GM18868 (cell line): ENCODE measurements around the gene LEPR.
"Not testable (repeated sequence)": the region's sequence is repeated elsewhere in the genome, so short reads cannot be mapped to it uniquely, and the experiment has no call there.

Experiments used
- ATAC-seq: cut with Tn5 transposase; IDR thresholded peaks from one replicate; pipeline ENCODE4 v1.9.1; 2021; ENCODE audit warnings: mild to moderate bottlenecking, moderate library complexity; ENCODE audit not compliant: unreplicated experiment

LEPR gene

DNA sequence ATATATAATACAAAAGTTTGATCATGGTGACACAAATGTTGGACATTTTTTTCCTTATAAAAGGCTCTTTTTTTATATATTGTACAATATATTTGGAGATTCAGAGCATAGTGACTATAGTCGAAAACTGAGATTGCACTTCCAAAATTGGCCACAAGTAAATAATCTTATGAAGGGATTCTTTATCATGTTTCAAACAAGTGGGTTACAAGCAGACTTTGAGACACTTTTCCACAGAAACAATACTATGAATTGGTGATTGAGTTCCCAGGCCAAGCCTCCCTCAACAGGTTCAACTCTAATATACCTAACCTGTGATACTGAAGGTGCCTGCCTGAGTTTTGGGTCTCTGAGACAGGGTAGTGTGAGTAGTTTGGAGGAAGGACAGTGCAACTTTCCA lies 13.8 kb downstream of the LEPR start:
- ATAC-seq, result no peak

DNA sequence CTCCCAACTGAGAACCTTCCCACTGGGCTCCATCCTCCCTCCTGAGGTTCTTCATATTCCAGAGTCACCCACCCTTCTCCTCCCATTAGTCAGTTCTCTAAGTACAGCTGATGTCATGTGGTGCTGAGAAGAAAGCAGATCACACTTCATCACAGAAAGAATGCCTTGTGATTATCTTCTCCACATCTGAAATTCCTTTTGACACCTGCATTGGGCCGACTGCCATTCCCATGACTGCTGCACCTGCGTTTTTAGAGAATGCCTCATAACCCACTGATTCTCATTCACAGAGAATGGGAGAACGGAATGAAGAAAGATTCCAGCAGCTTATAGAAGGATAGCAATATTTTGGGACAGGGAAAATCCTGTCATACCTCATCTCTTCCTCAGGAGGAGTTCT lies 14.3 kb downstream of the LEPR start:
- ATAC-seq, result no peak

DNA sequence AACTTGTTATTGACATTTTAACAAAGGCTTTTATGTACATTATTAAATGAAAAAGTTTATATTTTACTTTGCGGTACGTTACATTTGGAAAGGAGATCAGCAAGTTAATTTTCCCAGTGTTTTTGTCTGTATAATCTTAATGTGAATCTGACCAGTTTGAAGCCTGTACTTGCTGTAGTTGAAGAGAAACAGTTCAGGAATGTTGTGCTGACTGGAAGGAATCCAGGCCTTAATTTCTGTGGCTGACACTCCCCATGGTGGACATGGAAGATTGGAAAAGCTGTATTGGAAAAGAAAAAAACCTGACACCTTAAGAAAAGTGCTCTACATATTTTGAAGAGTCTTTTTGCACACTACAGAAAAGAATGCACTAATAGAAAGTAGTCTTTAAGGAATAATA lies 15.5 kb downstream of the LEPR start:
- ATAC-seq, result no peak

DNA sequence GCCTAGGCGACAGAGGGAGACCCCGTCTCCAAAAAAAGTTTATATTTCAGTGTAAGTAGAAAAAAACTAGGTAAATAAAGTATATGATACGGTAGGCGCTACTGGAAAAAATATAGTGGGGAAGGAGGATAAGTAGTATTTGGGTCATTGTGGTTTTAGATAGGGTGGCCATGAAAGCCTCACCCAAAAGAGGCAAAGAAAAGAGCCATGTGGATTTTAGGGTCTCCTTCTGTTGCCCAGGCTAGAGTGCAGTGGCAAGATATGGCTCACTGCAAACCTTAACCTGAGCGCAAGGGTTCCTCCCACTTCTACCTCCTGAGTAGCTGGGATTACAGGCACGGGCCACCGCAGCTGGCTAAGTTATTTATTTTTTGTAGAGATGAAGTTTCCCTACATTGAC lies 17.1 kb downstream of the LEPR start:
- ATAC-seq, result no peak

DNA sequence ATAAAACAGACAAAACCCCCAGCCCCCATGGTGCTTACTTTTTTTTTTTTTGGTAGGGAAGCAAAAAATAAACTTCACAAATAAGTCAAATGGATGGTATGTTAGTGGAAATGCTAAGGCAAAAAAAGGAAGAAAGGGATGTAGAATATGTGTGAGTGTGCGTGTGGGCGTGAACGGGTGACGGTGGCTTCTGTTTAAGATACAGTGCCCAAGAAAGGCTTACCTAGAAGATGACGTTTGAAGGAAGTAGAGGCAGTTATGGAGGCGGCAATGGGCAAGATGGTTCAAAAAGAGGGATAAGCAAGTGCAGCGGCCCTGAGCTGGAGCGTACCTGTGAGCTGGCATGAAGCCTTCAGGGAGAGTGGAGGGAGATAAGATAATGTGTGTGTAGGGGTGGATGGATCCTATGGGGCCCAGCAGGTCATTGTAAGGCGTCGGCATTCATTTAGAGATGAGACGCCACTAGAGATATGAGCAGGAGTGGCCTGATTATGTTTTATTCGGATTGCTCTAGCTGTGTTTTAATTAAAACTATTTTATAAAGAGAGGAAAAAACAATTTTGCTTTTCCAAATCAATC lies 19.9 kb downstream of the LEPR start:
- ATAC-seq, result no peak

DNA sequence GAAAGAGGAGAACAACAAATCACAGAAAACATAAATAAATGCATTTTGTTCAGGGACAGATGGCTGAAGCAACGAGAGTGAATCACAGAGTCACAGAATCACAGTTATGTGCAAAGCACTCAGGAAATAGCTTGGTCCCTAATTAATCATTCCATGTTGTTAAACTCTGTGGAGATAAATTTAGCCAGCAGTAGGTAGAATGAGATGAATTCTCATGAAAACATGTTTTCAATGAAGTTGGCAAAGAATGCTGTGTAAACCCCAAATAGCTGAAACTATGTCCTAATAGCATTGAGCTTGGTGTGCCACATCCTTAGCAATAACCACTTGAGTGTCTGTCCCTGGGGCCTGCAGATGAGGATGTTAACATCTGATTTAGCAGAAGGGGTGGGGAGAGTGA lies 20.4 kb downstream of the LEPR start:
- no peak for ATAC-seq

DNA sequence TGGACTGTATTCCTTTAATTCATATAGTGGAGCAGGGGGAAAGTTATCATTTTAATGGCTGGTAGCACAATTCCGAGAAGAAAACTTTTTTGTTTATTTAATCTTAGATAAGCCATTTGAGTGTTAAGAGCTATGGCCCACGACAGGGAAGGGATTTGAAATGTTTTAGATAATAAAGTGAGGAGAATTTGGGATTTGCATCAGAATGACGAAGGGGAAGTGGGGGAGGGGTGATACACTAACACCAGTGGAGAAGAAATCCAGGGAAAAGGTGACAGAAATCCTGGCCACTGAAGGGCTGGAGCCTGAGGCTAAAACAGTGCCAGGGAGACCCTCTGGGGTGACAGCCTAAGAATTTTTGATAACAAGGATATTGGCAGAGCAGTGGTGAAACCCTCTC lies 21.0 kb downstream of the LEPR start:
- ATAC-seq, result no peak

DNA sequence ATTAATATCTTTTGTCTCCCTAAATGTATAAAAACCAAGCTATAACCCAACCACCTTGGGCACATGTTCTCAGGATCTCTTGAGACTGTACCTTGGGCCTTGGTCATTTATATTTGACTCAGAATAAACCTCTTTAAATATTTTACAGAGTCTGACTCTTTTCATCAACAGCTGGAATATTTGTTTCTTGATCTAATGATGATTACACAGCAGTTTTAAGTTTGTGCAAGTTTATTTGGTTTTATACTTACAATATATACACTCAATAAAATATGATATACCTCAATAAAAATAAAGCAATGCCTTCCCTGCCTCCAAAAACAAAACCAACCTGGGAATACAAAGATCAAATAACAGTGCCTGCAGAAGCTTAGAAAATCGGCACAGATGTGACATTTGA lies 22.0 kb downstream of the LEPR start:
- no peak for ATAC-seq

DNA sequence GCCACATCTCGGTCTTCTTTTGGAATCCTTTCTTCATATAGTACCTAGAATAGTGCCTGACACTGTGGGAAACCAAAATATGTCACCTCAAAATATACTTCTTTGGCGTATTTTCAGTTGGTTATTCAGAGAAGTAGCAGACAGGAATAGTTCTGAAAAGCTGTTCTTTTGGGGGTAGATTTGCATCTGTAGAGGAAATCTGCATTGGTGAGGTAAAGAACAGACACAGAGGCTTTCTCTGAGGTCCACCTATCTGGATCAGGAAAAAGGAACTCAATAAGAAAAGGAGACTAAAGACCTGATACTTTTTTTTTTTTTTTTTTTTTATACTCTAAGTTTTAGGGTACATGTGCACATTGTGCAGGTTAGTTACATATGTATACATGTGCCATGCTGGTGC lies 23.2 kb downstream of the LEPR start:
- ATAC-seq, result no peak

DNA sequence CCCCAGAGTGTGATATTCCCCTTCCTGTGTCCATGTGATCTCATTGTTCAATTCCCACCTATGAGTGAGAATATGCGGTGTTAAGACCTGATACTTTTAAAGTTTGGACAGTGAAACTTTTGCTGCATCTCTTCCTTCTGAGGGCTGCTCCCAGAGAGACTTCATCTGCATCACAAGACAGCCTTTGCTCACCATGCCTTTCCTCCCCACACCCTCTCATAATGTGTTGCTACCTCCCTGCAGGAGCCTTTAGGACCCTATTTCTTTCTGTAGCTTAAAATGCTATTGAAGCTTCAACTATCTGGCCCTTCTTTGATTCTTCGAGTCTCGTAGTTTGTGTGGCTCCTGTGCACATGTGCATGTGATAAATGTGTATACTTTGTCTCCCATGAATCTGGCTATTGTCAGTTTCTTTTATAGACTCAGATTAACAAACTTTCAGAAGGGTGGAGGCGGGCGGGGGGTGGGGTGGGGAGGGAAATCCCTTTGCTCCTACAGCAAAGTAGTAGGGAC lies 23.7 kb downstream of the LEPR start:
- no peak for ATAC-seq

DNA sequence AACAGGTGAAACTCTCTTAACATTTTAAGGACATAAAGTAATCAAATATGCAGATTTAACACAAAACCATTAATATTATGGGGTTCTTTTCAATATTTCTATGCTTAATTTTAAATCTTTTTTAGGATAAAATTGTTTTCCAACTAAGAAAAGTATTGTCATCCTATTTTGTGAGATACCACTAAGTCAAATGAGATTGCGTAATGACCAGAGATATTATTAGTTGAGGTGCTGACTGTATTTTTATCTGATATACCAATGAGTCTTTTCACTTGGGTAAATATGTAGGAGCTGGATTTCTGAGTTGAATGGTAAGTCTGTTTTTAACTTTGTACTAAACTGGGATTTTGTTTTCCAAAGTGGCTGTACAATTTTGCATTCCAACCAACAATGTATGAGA lies 25.4 kb downstream of the LEPR start:
- ATAC-seq, result no peak

DNA sequence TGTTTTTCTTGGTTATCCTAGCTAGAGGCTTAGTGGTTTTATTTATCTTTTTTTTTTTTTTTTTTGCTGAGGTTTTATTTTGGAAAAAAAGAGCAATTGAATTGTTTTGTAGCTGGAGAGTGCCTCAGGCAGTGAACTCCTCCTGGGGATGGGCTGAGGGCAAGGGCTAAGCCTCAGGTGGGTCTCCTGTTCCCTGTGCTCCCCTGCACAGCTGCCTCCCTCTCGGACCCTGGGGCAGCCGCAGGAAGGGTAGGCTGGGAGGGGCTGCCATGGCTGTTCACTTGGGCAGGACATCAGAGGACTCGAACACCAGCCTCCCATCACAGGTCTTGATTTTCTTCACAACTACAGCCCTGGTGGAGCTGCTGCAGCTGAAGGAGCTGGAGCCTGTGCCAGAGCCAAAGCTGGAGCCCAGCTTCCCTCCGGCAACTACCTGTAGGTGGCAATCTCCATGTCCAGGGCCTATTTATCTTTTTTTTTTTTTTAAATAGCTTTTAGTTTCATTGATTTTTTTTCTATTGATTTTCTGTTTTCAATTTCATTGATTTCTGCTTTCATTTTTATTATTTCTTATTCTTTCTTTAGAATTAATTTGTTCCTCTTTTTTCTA lies 28.9 kb downstream of the LEPR start:
- no peak for ATAC-seq

DNA sequence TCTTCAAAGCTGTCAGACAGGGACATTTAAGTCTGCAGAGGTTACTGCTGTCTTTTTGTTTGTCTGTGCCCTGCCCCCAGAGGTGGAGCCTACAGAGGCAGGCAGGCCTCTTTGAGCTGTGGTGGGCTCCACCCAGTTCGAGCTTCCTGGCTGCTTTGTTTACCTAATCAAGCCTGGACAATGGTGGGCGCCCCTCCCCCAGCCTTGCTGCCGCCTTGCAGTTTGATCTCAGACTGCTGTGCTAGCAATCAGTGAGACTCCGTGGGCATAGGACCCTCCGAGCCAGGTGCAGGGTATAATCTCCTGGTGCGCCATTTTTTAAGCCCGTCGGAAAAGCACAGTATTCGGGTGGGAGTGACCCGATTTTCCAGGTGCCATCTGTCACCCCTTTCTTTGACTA lies 35.2 kb downstream of the LEPR start:
- ATAC-seq, result not testable (repeated sequence)

DNA sequence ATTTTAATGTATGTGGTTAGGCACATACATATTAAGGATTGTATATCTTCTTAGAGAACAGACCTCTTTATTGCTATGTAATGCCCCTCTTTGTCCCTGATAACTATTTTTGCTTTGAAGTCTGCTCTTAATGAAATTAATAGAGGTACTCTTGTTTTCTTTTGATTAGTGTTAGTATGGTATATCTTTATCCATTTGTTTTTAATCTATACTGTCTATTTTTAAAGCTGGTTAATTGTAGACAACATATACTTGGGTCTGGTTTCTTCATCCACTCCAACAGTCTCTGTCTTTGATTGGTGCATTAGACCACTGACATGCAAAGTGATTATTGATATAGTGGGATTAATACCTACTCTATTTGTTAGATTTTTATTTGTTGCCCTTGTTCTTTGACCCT lies 36.0 kb downstream of the LEPR start:
- no peak for ATAC-seq

DNA sequence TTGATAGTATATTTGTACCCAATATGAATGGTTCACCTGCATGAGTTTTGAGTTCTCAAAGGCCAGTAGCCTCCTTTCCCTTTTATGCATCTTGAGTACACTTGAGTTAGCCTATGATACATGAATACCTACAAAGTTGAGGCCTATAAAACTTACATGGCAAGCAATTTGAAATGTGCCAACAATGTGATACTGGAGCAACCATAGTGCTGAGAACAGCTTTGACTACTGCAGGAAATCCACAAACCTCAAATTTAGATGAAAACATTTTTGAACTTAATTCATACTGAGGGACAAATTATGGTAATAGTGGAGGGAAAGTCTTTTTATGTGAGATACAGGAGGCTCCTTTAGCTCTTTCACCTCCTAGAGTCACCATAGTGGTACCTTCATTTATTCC lies 37.4 kb downstream of the LEPR start:
- ATAC-seq, result no peak

DNA sequence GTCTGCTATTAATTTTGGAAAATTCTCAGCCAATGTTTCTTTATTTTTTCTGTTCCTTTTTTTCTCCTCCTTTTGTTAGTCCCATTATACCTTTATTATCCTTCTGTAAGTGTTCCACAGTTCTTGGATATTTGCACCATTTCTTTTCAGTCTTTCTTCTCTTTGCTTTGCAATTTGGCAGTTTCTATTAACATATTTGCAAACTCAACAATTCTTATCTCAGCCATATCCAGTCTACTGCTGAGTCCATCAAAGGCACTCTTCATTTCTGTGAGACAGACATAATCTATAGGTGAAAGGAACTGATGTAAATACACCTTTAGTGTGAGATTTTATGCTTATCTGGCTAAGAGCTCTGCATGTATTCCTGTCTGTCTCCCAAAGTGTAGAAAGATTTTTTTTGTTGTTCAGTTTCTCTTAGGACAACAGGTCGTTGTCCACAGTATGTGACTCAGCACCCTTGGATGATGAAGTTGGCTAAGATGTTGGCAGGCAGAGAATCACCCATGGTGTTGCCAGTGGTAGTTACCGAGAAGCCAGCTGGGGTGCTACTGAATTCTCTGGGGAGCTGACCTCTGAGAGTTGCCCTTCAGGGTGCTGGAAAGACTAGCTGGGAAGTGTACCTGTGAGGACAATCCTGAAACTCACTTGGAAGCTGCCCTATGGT lies 38.4 kb downstream of the LEPR start:
- peak; percentile 23 for ATAC-seq

DNA sequence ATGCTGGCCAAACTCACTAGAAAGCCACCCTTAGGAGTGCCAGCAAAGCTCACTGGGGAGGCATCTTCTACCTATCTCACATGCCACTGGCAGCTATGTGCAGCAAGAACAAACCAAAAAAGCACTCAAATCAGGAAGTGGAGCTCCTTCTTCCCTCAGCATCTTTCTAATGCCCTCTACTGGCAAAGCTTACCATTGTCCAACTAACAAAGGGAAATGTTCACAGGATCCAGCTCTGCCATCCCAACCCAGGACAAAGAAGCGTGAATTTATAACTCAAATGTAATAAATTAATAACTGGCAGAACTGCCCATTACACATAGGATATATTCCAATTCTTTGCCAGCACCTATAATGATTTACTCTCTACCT lies 38.9 kb downstream of the LEPR start:
- ATAC-seq, result peak; percentile 99

DNA sequence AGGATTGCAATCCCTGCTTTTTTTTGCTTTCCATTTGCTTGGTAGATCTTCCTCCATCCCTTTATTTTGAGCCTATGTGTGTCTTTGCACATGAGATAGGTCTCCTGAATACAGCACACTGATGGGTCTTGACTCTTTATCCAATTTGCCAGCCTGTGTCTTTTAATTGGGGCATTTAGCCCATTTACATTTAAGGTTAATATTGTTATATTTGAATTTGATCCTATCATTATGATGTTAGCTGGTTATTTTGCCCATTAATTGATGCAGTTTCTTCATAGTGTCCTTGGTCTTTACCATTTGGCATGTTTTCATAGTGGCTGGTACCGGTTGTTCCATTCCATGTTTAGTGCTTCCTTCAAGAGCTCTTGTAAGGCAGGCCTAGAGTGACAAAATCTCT lies 45.4 kb downstream of the LEPR start:
- ATAC-seq, result not testable (repeated sequence)

DNA sequence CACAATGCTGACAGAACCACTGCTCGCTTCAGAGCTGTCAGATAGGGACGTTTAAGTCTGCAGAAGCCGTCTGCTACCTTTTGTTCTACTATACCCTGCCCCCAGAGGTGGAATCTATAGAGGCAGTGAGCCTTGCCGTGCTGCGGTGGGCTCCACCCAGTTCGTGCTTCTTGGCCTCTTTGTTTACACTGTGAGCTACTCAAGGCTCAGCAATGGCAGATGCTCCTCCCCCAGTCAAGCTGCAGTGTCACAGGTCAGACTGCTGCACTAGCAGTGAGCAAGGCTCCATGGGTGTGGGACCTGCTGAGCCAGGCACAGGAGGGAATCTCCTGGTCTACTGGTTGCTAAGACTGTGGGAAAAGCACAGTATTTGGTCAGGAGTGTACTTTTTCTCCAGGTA lies 47.1 kb downstream of the LEPR start:
- ATAC-seq, result no peak

DNA sequence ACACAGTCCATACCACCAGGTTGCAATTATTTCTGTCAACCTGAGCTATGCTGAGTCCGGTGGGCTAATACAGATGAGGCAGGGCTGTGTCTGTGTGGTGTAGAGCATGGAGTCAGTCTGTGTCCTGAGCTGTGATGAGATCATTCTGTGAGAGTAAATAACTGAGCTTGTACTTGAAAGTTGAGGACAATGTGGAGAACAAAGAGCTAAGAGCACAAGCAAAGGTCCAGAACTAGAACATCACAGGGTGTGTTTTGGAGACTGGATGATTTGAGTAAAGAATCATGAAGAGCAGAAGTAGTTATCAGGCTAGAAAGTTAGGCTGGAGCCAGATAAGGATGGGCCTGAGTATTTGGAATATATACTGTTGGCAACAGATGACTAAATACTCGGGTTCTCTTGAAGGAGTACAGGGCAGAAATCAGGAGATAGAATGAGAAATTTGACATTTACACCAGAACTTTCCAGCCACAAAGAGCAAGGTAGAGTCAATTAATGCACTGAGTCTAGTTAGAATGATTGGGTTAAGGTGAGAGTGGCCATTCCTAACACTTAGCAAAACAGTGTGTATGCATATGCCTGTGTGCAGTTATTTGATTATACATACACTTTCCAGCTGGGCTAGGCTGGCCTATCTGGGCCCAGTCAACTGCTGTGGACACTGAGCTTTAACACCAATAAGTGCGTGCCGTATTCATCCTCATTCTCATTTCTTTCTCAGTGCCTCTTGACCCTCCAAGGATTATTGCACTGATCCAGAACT lies 48.8 kb downstream of the LEPR start:
- no peak for ATAC-seq

DNA sequence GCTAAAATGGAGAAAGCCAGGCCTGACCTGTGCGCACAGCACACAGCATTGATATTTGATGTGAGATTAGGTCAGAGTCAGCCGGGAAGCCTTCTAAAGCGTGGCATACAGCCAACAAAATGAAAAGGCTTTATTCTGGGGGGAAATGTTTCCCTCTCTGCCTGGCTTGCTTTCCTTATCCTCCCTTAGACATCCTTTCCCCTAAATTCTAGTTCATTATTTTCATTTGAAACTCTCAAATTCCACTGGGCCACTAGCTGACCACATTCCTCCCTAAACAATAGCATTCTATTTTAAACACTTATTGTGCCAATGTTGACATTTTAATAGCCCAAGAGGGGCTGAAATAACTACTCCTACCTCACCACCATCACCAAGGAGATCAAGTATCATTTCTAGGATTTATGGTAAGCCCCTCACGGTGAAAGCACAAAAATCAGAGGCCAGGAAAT lies 49.4 kb downstream of the LEPR start:
- ATAC-seq, result no peak
